Upper lobe of left lung (tissue), 4 donors: ENCODE results near the gene RAX.

ENCODE experiments used
- CTCF ChIP-seq, 6 experiments: fragments of 450-650 bp in 4 of 6; fragments of 200-600 bp in 2 of 6; sonication (generic) in 2 of 6; IDR thresholded peaks; one replicate each; pipeline ENCODE4 v1.5.1; 2016 to 2019; ENCODE audit warnings: antibody characterized with exemption in 6 of 6
- POLR2A ChIP-seq, 4 donors: fragments of 450-650 bp; IDR thresholded peaks; one replicate each; pipeline ENCODE4 v1.5.1; 2016 to 2017; ENCODE audit warnings: antibody characterized with exemption in 4 of 4, mild to moderate bottlenecking in 2 of 4
- POLR2AphosphoS5 ChIP-seq, 2 donors: sonication (generic); formaldehyde crosslinking; IDR thresholded peaks; one replicate each; pipeline ENCODE4 v1.5.1; 2017; ENCODE audit warnings: antibody characterized with exemption in 2 of 2

DNA sequence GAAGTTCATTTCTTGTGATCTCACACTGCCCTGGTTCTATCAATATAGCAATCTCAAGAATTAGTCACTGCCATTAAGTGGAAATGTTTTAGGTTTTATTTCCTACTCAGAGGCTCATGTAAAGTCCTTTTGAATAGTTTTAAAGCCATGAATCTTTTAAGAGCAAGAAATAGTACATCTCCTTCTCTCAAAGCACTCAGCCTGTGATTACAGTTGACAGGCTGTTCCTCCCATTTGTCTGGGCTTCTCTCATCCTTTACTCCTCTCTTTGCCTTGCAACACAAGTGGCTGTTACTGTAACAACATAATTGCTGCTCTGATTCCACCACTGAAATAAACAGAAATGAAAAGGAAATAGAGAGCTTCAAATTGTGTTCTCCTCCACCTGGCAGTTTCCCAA lies 34.9 kb downstream of the RAX start:
- TF ChIP-seq POLR2A (IDR thresholded peaks at IDR 0.05) (no peak), CTCF (IDR thresholded peaks at IDR 0.05) (no peak), POLR2AphosphoS5 (IDR thresholded peaks at IDR 0.05) (no peak)
